ENCODE measurements around the gene TRIM2.

TRIM2 gene

DNA sequence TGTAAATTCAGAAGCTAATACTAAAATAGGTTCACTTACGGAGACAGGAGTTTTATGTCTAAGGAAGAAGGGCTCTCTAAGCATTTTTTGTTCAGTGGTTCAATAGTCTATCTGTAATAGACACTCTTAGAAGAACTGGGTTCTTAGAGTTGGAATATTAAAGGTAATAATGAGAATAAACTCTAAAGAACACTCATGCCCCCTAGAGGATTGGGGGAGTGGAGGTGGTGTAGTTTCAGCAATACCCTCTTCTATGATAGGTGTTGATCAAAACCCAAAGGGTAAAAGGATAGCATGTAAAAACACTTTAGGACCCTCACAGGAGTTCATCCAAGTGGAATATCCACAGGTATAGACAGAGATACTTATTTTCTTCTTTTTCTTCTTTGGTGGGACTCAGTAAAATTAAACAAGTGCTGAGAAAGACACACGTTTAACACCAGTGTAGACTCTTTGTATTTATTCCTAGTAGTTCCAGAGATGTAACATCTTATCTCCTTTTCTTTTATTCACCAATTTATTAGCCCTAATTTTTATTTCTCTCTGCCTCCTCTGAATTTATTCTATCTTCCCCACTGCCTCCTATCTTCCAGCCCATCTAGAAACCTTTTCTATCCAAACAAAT lies 114.6 kb downstream of the TRIM2 start:
- Histone ChIP-seq H3K4me2 (no peak overlapping the region), H3K27me3 (ENCODE audit: insufficient read depth, low read depth) (no peaks in the 10 kb centered on the region), H4K20me1 (ENCODE audit: insufficient read depth) (no peaks in the 10 kb centered on the region), H3K9ac (no peak overlapping the region), H2AFZ (ENCODE audit: low read depth) (no peak overlapping the region), H3K79me2 (ENCODE audit: insufficient read depth, low read depth) (no peaks in the 10 kb centered on the region), H3K36me3 (ENCODE audit: insufficient read depth) (no peaks in the 10 kb centered on the region), H3K4me3 (IDR thresholded peaks at IDR 0.05; ENCODE audit: insufficient read depth, low read depth, low read length) (no peak overlapping the region), H3K4me1 (ENCODE audit: low read depth, poor library complexity, severe bottlenecking) (no peaks in the 10 kb centered on the region), H3K27ac (no peak overlapping the region)
- TF ChIP-seq, protein P1, sequence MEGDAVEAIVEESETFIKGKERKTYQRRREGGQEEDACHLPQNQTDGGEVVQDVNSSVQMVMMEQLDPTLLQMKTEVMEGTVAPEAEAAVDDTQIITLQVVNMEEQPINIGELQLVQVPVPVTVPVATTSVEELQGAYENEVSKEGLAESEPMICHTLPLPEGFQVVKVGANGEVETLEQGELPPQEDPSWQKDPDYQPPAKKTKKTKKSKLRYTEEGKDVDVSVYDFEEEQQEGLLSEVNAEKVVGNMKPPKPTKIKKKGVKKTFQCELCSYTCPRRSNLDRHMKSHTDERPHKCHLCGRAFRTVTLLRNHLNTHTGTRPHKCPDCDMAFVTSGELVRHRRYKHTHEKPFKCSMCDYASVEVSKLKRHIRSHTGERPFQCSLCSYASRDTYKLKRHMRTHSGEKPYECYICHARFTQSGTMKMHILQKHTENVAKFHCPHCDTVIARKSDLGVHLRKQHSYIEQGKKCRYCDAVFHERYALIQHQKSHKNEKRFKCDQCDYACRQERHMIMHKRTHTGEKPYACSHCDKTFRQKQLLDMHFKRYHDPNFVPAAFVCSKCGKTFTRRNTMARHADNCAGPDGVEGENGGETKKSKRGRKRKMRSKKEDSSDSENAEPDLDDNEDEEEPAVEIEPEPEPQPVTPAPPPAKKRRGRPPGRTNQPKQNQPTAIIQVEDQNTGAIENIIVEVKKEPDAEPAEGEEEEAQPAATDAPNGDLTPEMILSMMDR (conservative IDR thresholded peaks at IDR 0.05; ENCODE audit: low read depth, low read length), result peak; percentile 80

GRCh38 chr4:153322791-153323190 lies 118.5 kb downstream of the TRIM2 start:
- H3K27me3 ChIP-seq (ENCODE audit: insufficient read depth, low read depth), result no peaks in the 10 kb centered on the region
- no peak overlapping the region for H3K27ac ChIP-seq
- H3K79me2 ChIP-seq (ENCODE audit: insufficient read depth, low read depth), result no peaks in the 10 kb centered on the region
- no peak overlapping the region for H3K9ac ChIP-seq
- no peak overlapping the region for H3K4me3 ChIP-seq (IDR thresholded peaks at IDR 0.05; ENCODE audit: insufficient read depth, low read depth, low read length)
- no peaks in the 10 kb centered on the region for H4K20me1 ChIP-seq (ENCODE audit: insufficient read depth)
- no peaks in the 10 kb centered on the region for H3K4me1 ChIP-seq (ENCODE audit: low read depth, poor library complexity, severe bottlenecking)
- no peak overlapping the region for H3K4me2 ChIP-seq
- TF ChIP-seq, protein P1 (conservative IDR thresholded peaks at IDR 0.05; ENCODE audit: low read depth, low read length), result no peak
- H2AFZ ChIP-seq (ENCODE audit: low read depth), result no peak overlapping the region
- H3K36me3 ChIP-seq (ENCODE audit: insufficient read depth), result no peaks in the 10 kb centered on the region

GRCh38 chr4:153324046-153324445 lies 119.8 kb downstream of the TRIM2 start:
- Histone ChIP-seq H3K27me3 (ENCODE audit: insufficient read depth, low read depth) (no peaks in the 10 kb centered on the region), H2AFZ (ENCODE audit: low read depth) (no peak overlapping the region), H3K36me3 (ENCODE audit: insufficient read depth) (no peaks in the 10 kb centered on the region), H3K9ac (no peak overlapping the region), H3K4me1 (ENCODE audit: low read depth, poor library complexity, severe bottlenecking) (no peaks in the 10 kb centered on the region), H3K79me2 (ENCODE audit: insufficient read depth, low read depth) (no peaks in the 10 kb centered on the region), H3K27ac (no peak overlapping the region), H3K4me3 (IDR thresholded peaks at IDR 0.05; ENCODE audit: insufficient read depth, low read depth, low read length) (no peak overlapping the region), H3K4me2 (no peak overlapping the region), H4K20me1 (ENCODE audit: insufficient read depth) (no peaks in the 10 kb centered on the region)
- TF ChIP-seq, protein P1 (conservative IDR thresholded peaks at IDR 0.05; ENCODE audit: low read depth, low read length), result no peak

DNA sequence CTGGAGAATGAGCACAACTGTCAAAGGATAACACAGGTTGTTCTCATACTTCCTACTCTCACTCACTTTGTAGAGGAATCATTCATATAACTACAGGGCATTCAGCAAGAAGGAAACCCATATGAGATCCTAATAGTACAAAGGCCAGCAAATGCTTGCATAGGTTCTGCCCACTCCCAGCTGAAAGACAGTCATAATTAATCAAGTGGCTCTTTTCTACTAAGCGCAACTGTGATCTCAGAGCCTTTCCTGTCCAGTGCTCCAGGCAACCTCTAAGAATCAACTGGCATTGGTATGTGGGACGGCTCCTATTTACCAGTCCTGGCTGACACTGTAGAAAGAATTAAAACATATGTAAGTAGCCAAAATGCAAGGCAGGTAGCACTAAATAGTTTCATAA lies 121.3 kb downstream of the TRIM2 start:
- Histone ChIP-seq H3K79me2 (ENCODE audit: insufficient read depth, low read depth) (no peaks in the 10 kb centered on the region), H3K4me3 (IDR thresholded peaks at IDR 0.05; ENCODE audit: insufficient read depth, low read depth, low read length) (no peak overlapping the region), H3K36me3 (ENCODE audit: insufficient read depth) (no peaks in the 10 kb centered on the region), H2AFZ (ENCODE audit: low read depth) (no peak overlapping the region), H3K4me2 (no peak overlapping the region), H4K20me1 (ENCODE audit: insufficient read depth) (no peaks in the 10 kb centered on the region), H3K27me3 (ENCODE audit: insufficient read depth, low read depth) (no peaks in the 10 kb centered on the region), H3K4me1 (ENCODE audit: low read depth, poor library complexity, severe bottlenecking) (no peaks in the 10 kb centered on the region), H3K27ac (no peak overlapping the region), H3K9ac (no peak overlapping the region)
- TF ChIP-seq, protein P1 (conservative IDR thresholded peaks at IDR 0.05; ENCODE audit: low read depth, low read length), result no peak
